ENCODE measurements around the gene CES2. TPM values are rescaled to one million over a fixed set of nuclear protein-coding genes. Genes with fewer than 3 reads are reported as not detected.

CES2 gene, protein sequence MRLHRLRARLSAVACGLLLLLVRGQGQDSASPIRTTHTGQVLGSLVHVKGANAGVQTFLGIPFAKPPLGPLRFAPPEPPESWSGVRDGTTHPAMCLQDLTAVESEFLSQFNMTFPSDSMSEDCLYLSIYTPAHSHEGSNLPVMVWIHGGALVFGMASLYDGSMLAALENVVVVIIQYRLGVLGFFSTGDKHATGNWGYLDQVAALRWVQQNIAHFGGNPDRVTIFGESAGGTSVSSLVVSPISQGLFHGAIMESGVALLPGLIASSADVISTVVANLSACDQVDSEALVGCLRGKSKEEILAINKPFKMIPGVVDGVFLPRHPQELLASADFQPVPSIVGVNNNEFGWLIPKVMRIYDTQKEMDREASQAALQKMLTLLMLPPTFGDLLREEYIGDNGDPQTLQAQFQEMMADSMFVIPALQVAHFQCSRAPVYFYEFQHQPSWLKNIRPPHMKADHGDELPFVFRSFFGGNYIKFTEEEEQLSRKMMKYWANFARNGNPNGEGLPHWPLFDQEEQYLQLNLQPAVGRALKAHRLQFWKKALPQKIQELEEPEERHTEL
- total RNA-seq (2022; extraction: Qiagen RNA extraction; ENCODE audit: low read depth), result 24.3 to 33.5 TPM (median 31.6 TPM) in 5 replicates

DNA sequence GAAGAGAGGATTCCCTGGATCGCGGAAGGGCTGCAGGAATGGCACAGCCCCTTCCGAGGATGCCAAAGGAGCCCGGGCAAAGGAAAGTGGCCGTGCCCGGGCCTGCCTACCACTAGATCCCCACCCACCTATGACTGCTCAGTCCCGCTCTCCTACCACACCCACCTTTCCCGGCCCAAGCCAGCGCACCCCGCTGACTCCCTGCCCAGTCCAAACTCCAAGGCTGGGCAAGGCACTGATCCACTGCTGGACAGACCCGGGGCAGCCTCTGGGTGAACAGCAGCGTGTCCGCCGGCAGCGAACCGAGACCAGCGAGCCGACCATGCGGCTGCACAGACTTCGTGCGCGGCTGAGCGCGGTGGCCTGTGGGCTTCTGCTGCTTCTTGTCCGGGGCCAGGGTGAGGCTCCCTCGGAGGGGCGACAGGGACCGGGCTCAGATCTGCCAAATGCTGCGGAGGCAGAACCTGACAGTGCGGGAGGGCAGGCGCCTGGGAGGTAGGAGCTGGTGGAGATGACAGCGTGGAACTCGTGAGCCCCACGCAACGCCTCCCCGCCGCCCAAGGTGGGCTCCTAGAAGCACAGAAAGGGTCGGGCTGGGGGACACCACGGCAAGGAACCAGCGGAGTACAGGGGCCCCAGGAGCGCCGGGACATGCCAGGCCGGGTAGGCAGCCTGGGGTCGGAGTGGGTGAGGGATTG is at the start of gene CES2:
CES2 (plus strand) TSS at position 203 of the 698 bp plus-strand sequence; CDS start at position 323, 120 bp downstream.

DNA sequence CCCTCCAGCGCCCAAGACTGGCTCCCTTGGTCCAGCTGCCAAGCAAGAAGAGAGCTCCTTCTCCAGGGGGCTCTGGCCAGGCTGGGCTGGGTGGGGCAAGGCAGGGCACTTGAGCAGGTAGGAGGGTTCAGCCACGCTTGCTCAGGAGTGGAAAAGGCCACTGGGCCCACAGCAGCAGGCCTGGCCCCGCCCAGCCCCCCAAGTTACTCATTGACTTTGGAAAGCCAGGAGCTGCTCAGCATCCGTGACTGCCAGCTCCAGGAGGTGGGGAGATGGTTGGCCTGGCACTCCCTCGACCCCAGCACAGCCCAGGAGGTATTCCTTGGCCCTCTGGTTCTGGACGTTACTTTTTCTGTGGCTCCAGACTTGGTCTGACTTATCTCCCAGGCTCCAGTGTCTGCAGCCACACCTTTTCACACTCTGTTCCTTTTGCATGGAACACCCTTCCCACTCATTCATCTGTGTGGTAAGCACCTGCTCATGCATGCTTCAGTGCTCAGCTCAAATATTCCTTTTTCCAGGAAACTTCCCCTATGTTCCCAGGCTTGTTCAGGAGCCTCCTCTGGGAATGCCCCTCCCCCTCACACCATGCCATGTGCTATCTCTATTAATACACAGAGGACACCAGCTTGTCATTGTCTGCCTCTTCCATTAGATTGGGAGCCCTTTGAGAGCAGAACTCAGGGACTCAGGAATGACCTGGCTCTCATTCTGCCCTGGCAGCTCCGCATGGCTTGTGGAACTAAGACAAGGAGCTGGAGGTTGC is 16.3 kb upstream of the CES2 start, which contains the start of gene CDH16:
CDH16 (minus strand) TSS at position 83 of the 766 bp plus-strand sequence. CDS start 820 bp downstream, outside the sequence.

DNA sequence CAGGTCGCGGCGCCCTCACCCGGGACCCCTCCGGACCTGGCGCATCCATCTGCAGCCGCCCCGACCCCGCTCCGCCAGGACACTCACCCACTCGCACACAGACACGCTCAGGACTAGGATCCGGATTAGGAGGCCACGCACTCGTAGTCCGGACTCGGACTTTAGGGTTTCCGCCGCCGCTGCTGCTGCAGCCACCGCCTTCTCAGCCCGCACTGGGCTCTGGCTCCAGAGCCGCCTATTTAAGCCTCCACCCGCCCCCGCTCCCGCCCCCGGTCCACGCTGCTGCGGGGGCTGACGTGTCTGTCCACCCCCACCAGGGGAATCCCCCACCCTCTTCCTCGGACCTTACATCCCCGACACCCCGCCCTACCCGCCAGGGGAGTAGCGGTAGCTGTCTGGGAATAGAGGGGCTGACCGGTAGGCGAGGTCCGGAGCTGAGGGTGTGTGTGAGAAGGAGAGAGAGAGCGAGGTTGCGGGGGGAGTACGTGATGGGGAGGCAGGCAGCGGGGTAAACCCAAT is 9.9 kb upstream of the CES2 start, which contains the start of gene RRAD:
RRAD (minus strand) TSS at position 214 of the 519 bp plus-strand sequence. CDS start 356 bp downstream, outside the sequence.

DNA sequence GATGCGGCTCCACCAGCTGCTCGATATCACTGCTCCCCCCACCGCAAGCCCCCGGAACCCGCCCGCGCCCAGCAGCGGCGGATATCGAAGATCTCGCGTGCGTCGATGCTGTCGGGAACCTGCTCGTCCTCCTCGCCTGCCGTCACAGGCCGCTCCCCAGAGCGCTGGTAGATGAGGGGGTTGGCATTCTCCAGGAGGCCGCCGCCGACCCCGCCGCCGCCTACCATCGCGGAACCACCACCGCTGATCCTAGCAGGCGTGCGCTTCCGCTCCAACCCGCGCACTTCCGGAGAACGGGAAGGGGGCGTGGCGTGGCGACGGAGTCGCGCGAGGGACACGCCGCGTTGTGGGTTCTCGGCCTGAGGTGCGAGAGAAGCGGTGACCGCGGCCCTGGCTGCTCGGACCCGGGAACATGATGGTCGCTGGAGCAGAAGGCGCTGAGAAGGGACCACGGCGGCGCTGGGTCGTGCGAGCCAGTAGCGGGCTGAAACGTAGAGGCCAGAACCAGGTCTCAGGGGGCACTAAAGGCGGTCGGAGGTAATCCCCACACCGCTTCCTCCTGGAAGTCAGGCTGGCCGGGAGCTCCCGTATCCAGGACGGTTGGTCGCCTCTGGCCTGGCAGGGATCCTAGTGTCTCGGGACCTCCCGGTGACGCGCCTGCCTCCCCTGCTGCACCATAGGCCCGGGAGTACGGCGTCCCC is 1.0 kb upstream of the CES2 start, which contains the start of gene CIAO2B:
CIAO2B (minus strand) TSS at position 265 of the 701 bp plus-strand sequence; CDS start at position 227, 38 bp downstream.

DNA sequence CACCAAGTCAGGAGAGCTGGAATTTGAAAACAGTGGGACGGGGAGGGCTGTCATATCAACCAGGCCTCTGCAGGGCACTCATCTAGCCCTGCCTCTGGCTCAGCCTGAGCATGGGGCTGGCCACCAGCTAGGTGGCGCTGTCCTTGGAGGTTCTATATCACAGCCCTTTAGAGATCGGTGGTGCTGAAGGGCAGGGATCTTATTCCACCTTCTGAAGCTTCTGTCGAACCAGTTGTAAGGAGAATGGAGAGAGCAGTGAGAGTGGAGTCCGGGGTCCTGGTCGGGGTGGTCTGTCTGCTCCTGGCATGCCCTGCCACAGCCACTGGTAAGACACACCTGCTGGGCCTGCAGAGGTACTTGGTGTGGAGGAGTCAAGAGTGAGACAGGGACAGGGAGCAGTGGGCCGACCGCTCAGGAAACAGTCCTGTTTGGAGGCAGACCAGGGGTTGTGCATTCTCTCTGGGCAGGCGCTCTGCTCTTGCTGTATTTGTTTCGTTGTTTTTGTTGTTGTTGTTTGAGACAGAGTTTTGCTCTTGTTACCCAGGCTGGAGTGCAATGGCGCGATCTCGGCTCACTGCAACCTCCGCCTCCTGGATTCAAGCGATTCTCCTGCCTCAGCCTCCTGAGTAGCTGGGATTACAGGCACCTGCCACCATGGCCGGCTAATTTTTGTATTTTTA is 25.9 kb downstream of the CES2 start, which contains the start of gene CES3:
CES3 (plus strand) TSS at position 202 of the 680 bp plus-strand sequence; CDS start at position 244, 42 bp downstream.

DNA sequence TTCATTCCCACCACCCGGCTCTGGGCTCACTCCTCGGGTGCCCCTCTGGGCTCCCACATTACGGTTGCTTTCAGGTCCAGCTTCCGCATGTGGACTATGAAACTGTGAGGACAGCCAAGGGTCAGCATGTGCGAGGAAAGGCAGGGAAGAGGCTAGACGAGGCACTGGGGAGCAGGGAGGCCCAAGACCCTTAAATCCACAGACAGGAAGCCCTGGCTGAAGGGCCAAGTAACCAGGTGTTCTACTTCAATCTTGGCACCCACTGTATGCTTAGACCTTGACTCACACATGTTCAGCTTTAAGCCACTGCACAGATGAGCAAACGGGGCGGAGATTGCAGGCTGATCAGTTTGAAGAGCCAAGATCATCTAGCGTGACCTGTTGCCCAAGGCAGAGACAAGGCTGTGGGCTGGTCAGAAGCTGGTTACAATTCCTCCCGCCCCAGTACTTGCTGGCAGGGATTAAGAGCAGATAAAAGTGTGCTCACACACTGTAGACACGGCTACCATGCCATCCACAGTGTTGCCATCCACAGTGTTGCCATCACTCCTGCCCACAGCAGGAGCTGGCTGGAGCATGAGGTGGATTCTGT is 53.0 kb downstream of the CES2 start, which contains the start of gene CES4A:
CES4A (plus strand) TSS at position 393 of the 592 bp plus-strand sequence; CDS start at position 577, 184 bp downstream.

Other genes with a start within 250 kb of the CES2 start
- gene CMTM4, start 238.8 kb upstream of the CES2 start, total RNA-seq (2022; extraction: Qiagen RNA extraction; ENCODE audit: low read depth), result 18.3 to 39.6 TPM (median 32.5 TPM) in 5 replicates
- gene DYNC1LI2, start 183.9 kb upstream of the CES2 start, total RNA-seq (2022; extraction: Qiagen RNA extraction; ENCODE audit: low read depth), result 36.4 to 56.4 TPM (median 52.1 TPM) in 5 replicates
- not detected in 5 replicates for gene TERB1, start 133.9 kb upstream of the CES2 start, total RNA-seq (2022; extraction: Qiagen RNA extraction; ENCODE audit: low read depth)
- 44.4 to 75.3 TPM (median 66.9 TPM) in 5 replicates for gene NAE1, start 104.5 kb upstream of the CES2 start, total RNA-seq (2022; extraction: Qiagen RNA extraction; ENCODE audit: low read depth)
- gene CA7, start 91.1 kb upstream of the CES2 start, total RNA-seq (2022; extraction: Qiagen RNA extraction; ENCODE audit: low read depth), result not detected in 5 replicates
- gene PDP2, start 55.0 kb upstream of the CES2 start, total RNA-seq (2022; extraction: Qiagen RNA extraction; ENCODE audit: low read depth), result 3.9 to 6.6 TPM (median 5.1 TPM) in 5 replicates
- gene CDH16, start 16.6 kb upstream of the CES2 start, total RNA-seq (2022; extraction: Qiagen RNA extraction; ENCODE audit: low read depth), result 0.90 to 2.0 TPM (median 1.6 TPM) in 5 replicates
- 12.7 to 26.2 TPM (median 19.9 TPM) in 5 replicates for gene RRAD, start 10.0 kb upstream of the CES2 start, total RNA-seq (2022; extraction: Qiagen RNA extraction; ENCODE audit: low read depth)
- gene CIAO2B, start 1.1 kb upstream of the CES2 start, total RNA-seq (2022; extraction: Qiagen RNA extraction; ENCODE audit: low read depth), result 115 to 180 TPM (median 175 TPM) in 5 replicates
- 1.7 to 4.1 TPM (median 2.0 TPM) in 5 replicates for gene CES3, start 25.8 kb downstream of the CES2 start, total RNA-seq (2022; extraction: Qiagen RNA extraction; ENCODE audit: low read depth)
- 1.4 to 3.0 TPM (median 2.4 TPM) in 5 replicates for gene CES4A, start 53.1 kb downstream of the CES2 start, total RNA-seq (2022; extraction: Qiagen RNA extraction; ENCODE audit: low read depth)
- 43.7 to 61.8 TPM (median 54.2 TPM) in 5 replicates for gene CBFB, start 93.6 kb downstream of the CES2 start, total RNA-seq (2022; extraction: Qiagen RNA extraction; ENCODE audit: low read depth)
- gene PHAF1, start 174.4 kb downstream of the CES2 start, total RNA-seq (2022; extraction: Qiagen RNA extraction; ENCODE audit: low read depth), result 22.9 to 28.3 TPM (median 25.1 TPM) in 5 replicates
- 6.2 to 10.8 TPM (median 8.8 TPM) in 5 replicates for gene B3GNT9, start 215.5 kb downstream of the CES2 start, total RNA-seq (2022; extraction: Qiagen RNA extraction; ENCODE audit: low read depth)
- 8.5 to 23.1 TPM (median 20.9 TPM) in 5 replicates for gene TRADD, start 224.4 kb downstream of the CES2 start, total RNA-seq (2022; extraction: Qiagen RNA extraction; ENCODE audit: low read depth)
- 4.4 to 12.7 TPM (median 9.8 TPM) in 5 replicates for gene FBXL8, start 224.4 kb downstream of the CES2 start, total RNA-seq (2022; extraction: Qiagen RNA extraction; ENCODE audit: low read depth)
- 10.2 to 23.3 TPM (median 14.8 TPM) in 5 replicates for gene HSF4, start 229.2 kb downstream of the CES2 start, total RNA-seq (2022; extraction: Qiagen RNA extraction; ENCODE audit: low read depth)
- gene NOL3, start 235.0 kb downstream of the CES2 start, total RNA-seq (2022; extraction: Qiagen RNA extraction; ENCODE audit: low read depth), result 54.6 to 75.8 TPM (median 68.3 TPM) in 5 replicates
- 3.7 to 7.9 TPM (median 6.9 TPM) in 5 replicates for gene MATCAP1, start 248.4 kb downstream of the CES2 start, total RNA-seq (2022; extraction: Qiagen RNA extraction; ENCODE audit: low read depth)

All from A549 treated with ZK216348 at 1 μM for 4 hours (cell line).